ENCODE measurements around the gene FOXO4.

DNA sequence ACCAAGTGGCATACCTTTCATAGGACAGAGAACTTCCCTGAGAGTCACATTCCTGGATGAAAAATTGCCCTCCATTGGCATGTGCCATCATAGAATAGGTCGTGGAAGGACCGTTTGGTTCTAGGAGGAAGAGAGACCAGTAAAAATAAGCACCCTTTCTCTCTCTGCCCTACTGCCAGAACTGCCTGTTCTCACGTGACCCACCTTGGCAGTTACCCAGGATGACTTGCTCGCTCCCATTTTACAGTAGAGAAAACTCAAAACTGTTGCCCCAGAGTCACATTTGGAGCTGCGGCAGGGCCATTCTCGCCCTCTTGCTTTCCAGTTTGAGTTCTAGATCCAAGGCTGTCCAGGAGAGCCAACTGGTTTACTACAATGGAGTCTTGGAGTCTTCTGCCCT is 47.9 kb downstream of the FOXO4 start:
- TF ChIP-seq EZH2phosphoT487 (IDR thresholded peaks at IDR 0.05; ENCODE audit: insufficient read depth, low read depth) = no peak
- TF ChIP-seq EZH2 (IDR thresholded peaks at IDR 0.05; ENCODE audit: insufficient read depth, poor library complexity, severe bottlenecking) = no peak
